WTC11 (cell line): ENCODE data around the gene PDE6H. TPM values are rescaled to one million over a fixed set of nuclear protein-coding genes. Genes with fewer than 3 reads are reported as not detected.

Source experiments
- ATAC-seq: fragments of 200-7000 bp; cut with Tn5 transposase; 2 replicates; pipeline ENCODE4 v1.10.0; 2021; ENCODE audit warnings: mild to moderate bottlenecking, moderate library complexity
- CTCF ChIA-PET: fragments of 300-600 bp; sonication (Branson Sonifier 250); formaldehyde crosslinking; loops from one replicate; lab custom pipeline; 2021; ENCODE audit warnings: antibody characterized with exemption; lab: Charles Lee
- POLR2A ChIA-PET: fragments of 350-600 bp; sonication (Branson Sonifier 250); formaldehyde crosslinking; loops from one replicate; lab custom pipeline; 2021; ENCODE audit warnings: antibody characterized with exemption; lab: Charles Lee
- DNase-seq: peaks from one replicate; pipeline ENCODE4 v3.0.0; 2021; ENCODE audit warnings: low spot score
- H3K27ac Mint-ChIP-seq: 2 replicates; pipeline ENCODE4 v1.8.0; 2021; ENCODE audit warnings: mixed read lengths
- H3K27me3 Mint-ChIP-seq: 2 replicates; pipeline ENCODE4 v1.8.0; 2021; ENCODE audit warnings: low read depth, mild to moderate bottlenecking, moderate library complexity, mixed read lengths
- H3K36me3 Mint-ChIP-seq: 2 replicates; pipeline ENCODE4 v1.8.0; 2021; ENCODE audit warnings: mixed read lengths
- H3K4me1 Mint-ChIP-seq: 2 replicates; pipeline ENCODE4 v1.8.0; 2022; ENCODE audit warnings: mixed read lengths
- H3K4me3 Mint-ChIP-seq: 2 replicates; pipeline ENCODE4 v1.8.0; 2021; ENCODE audit warnings: mild to moderate bottlenecking, moderate library complexity, mixed read lengths
- H3K9me3 Mint-ChIP-seq: 2 replicates; pipeline ENCODE4 v1.8.0; 2021; ENCODE audit warnings: mixed read lengths
- AFF4 ChIP-seq: sonication (generic); formaldehyde crosslinking; IDR thresholded peaks from 2 replicates; pipeline ENCODE4 v1.8.1; 2023; ENCODE audit warnings: mild to moderate bottlenecking, missing genetic modification reagents, borderline replicate concordance
- ARID4B ChIP-seq: sonication (generic); formaldehyde crosslinking; IDR thresholded peaks from 2 replicates; pipeline ENCODE4 v1.8.0; 2023; ENCODE audit warnings: missing genetic modification reagents, mild to moderate bottlenecking, borderline replicate concordance
- CREB1 ChIP-seq: sonication (generic); formaldehyde crosslinking; IDR thresholded peaks from 2 replicates; pipeline ENCODE4 v1.8.0; 2023; ENCODE audit warnings: mild to moderate bottlenecking, missing genetic modification reagents
- HMGA2 ChIP-seq: fragments of 250-450 bp; sonication (Bioruptor Pico); IDR thresholded peaks from 2 replicates; pipeline ENCODE4 v1.4.0; 2021; ENCODE audit warnings: mild to moderate bottlenecking, moderate library complexity
- IRF2 ChIP-seq: sonication (generic); formaldehyde crosslinking; IDR thresholded peaks from 2 replicates; pipeline ENCODE4 v1.8.0; 2022; ENCODE audit warnings: low read depth, missing genetic modification reagents, borderline replicate concordance
- MXD4 ChIP-seq: fragments of 250-450 bp; sonication (Bioruptor Pico); IDR thresholded peaks from 2 replicates; pipeline ENCODE4 v1.8.0; 2021; ENCODE audit warnings: mild to moderate bottlenecking, moderate library complexity, borderline replicate concordance
- NR3C1 ChIP-seq: sonication (generic); formaldehyde crosslinking; conservative IDR thresholded peaks from 2 replicates; pipeline ENCODE4 v1.8.1; 2023; ENCODE audit warnings: low read depth, mild to moderate bottlenecking, missing genetic modification reagents
- ZBTB21 ChIP-seq: sonication (generic); formaldehyde crosslinking; IDR thresholded peaks from 2 replicates; pipeline ENCODE4 v1.8.1; 2023; ENCODE audit warnings: mild to moderate bottlenecking, missing genetic modification reagents, borderline replicate concordance
- ZNF219 ChIP-seq: sonication (generic); formaldehyde crosslinking; IDR thresholded peaks from 2 replicates; pipeline ENCODE4 v1.8.0; 2023; ENCODE audit warnings: missing genetic modification reagents, mild to moderate bottlenecking, borderline replicate concordance
- ZNF423 ChIP-seq: fragments of 250-450 bp; sonication (Bioruptor Pico); IDR thresholded peaks from 2 replicates; pipeline ENCODE4 v2.1.2; 2022; ENCODE audit warnings: mild to moderate bottlenecking, moderate library complexity
- total RNA-seq: library from RNA; stranded (reverse); gene quantifications from 3 replicates; pipeline ENCODE4 v1.2.3, GENCODE V29; 2021
- TF ChIP-seq, protein P1 (sequence below): fragments of 250-450 bp; sonication (Bioruptor Pico); IDR thresholded peaks from 2 replicates; pipeline ENCODE4 v1.8.0; 2021; ENCODE audit warnings: mild to moderate bottlenecking
- TF ChIP-seq, protein P2 (sequence below): sonication (generic); formaldehyde crosslinking; IDR thresholded peaks from 2 replicates; pipeline ENCODE4 v1.8.1; 2022; ENCODE audit warnings: low read depth, missing genetic modification reagents, borderline replicate concordance
- TF ChIP-seq, protein P3 (sequence below): sonication (generic); formaldehyde crosslinking; IDR thresholded peaks from 2 replicates; pipeline ENCODE4 v1.8.0; 2022; ENCODE audit warnings: mild to moderate bottlenecking, missing genetic modification reagents
- TF ChIP-seq, protein P4 (sequence below): sonication (generic); formaldehyde crosslinking; IDR thresholded peaks from 2 replicates; pipeline ENCODE4 v1.8.1; 2023; ENCODE audit warnings: mild to moderate bottlenecking, missing genetic modification reagents, moderate library complexity
- TF ChIP-seq, protein P5 (sequence below): fragments of 250-450 bp; sonication (Bioruptor Pico); IDR thresholded peaks from 2 replicates; pipeline ENCODE4 v1.9.0; 2021; ENCODE audit warnings: mild to moderate bottlenecking
- TF ChIP-seq, protein P6 (sequence below): sonication (generic); formaldehyde crosslinking; IDR thresholded peaks from 2 replicates; pipeline ENCODE4 v1.8.1; 2023; ENCODE audit warnings: mild to moderate bottlenecking, missing genetic modification reagents

Gene PDE6H
- total RNA-seq, 1 experiment from 2014 or later, result not detected

- POLR2A ChIA-PET, result no interaction called here
- Mint-ChIP-seq H3K9me3 (no peaks in the 10 kb centered on the region), H3K36me3 (no peaks in the 10 kb centered on the region), H3K4me3 (no peak overlapping the region)
- no peak for ATAC-seq
- TF ChIP-seq, protein P1, sequence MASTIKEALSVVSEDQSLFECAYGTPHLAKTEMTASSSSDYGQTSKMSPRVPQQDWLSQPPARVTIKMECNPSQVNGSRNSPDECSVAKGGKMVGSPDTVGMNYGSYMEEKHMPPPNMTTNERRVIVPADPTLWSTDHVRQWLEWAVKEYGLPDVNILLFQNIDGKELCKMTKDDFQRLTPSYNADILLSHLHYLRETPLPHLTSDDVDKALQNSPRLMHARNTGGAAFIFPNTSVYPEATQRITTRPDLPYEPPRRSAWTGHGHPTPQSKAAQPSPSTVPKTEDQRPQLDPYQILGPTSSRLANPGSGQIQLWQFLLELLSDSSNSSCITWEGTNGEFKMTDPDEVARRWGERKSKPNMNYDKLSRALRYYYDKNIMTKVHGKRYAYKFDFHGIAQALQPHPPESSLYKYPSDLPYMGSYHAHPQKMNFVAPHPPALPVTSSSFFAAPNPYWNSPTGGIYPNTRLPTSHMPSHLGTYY (CRISPR knock-in tag), result no peak
- TF ChIP-seq, protein P2, sequence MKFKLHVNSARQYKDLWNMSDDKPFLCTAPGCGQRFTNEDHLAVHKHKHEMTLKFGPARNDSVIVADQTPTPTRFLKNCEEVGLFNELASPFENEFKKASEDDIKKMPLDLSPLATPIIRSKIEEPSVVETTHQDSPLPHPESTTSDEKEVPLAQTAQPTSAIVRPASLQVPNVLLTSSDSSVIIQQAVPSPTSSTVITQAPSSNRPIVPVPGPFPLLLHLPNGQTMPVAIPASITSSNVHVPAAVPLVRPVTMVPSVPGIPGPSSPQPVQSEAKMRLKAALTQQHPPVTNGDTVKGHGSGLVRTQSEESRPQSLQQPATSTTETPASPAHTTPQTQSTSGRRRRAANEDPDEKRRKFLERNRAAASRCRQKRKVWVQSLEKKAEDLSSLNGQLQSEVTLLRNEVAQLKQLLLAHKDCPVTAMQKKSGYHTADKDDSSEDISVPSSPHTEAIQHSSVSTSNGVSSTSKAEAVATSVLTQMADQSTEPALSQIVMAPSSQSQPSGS (CRISPR knock-in tag), result no peak
- TF ChIP-seq ZBTB21 (no peak), CREB1 (no peak)
- TF ChIP-seq, protein P3, sequence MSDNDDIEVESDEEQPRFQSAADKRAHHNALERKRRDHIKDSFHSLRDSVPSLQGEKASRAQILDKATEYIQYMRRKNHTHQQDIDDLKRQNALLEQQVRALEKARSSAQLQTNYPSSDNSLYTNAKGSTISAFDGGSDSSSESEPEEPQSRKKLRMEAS (CRISPR knock-in tag), result no peak
- TF ChIP-seq, all 79 proteins: peak for 0
- no peaks in the 10 kb centered on the region for H3K27me3 Mint-ChIP-seq
- no peak for DNase-seq
- H3K27ac Mint-ChIP-seq, result no peak overlapping the region
- CTCF ChIA-PET, result interaction anchor here (0.6 kb wide), 1 partner anchor 34 kb away, joined by 5 read pairs; no protein-coding TSS in a partner anchor
- H3K4me1 Mint-ChIP-seq, result peaks cover 28% of the 10 kb centered on the region
Observed at GRCh38 chr12:14962153-14962539, 10.7 kb upstream of the PDE6H start.

- peaks cover 26% of the 10 kb centered on the region for H3K4me1 Mint-ChIP-seq
- H3K27me3 Mint-ChIP-seq, result no peaks in the 10 kb centered on the region
- no peak overlapping the region for H3K4me3 Mint-ChIP-seq
- H3K27ac Mint-ChIP-seq, result no peak overlapping the region
- TF ChIP-seq AFF4 (CRISPR knock-in tag) (no peak), HMGA2 (CRISPR knock-in tag) (no peak), MXD4 (CRISPR knock-in tag) (no peak), IRF2 (CRISPR knock-in tag) (no peak), ARID4B (CRISPR knock-in tag) (no peak), NR3C1 (CRISPR knock-in tag) (no peak), ZBTB21 (no peak), ZNF219 (CRISPR knock-in tag) (no peak), ZNF423 (CRISPR knock-in tag) (no peak)
- TF ChIP-seq, protein P2 (CRISPR knock-in tag), result no peak
- TF ChIP-seq, protein P4, sequence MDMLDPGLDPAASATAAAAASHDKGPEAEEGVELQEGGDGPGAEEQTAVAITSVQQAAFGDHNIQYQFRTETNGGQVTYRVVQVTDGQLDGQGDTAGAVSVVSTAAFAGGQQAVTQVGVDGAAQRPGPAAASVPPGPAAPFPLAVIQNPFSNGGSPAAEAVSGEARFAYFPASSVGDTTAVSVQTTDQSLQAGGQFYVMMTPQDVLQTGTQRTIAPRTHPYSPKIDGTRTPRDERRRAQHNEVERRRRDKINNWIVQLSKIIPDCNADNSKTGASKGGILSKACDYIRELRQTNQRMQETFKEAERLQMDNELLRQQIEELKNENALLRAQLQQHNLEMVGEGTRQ, result no peak
- TF ChIP-seq, protein P5, sequence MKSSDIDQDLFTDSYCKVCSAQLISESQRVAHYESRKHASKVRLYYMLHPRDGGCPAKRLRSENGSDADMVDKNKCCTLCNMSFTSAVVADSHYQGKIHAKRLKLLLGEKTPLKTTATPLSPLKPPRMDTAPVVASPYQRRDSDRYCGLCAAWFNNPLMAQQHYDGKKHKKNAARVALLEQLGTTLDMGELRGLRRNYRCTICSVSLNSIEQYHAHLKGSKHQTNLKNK (CRISPR knock-in tag), result no peak
- TF ChIP-seq, protein P3 (CRISPR knock-in tag), result no peak
- TF ChIP-seq, protein P6, sequence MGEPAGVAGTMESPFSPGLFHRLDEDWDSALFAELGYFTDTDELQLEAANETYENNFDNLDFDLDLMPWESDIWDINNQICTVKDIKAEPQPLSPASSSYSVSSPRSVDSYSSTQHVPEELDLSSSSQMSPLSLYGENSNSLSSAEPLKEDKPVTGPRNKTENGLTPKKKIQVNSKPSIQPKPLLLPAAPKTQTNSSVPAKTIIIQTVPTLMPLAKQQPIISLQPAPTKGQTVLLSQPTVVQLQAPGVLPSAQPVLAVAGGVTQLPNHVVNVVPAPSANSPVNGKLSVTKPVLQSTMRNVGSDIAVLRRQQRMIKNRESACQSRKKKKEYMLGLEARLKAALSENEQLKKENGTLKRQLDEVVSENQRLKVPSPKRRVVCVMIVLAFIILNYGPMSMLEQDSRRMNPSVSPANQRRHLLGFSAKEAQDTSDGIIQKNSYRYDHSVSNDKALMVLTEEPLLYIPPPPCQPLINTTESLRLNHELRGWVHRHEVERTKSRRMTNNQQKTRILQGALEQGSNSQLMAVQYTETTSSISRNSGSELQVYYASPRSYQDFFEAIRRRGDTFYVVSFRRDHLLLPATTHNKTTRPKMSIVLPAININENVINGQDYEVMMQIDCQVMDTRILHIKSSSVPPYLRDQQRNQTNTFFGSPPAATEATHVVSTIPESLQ (CRISPR knock-in tag), result no peak
- no peak for DNase-seq
- ChIA-PET CTCF (no interaction called here), POLR2A (no interaction called here)
- ATAC-seq, result no peak
- no peaks in the 10 kb centered on the region for H3K9me3 Mint-ChIP-seq
- H3K36me3 Mint-ChIP-seq, result no peaks in the 10 kb centered on the region
Observed at GRCh38 chr12:14962797-14963196, 10.0 kb upstream of the PDE6H start.
